ENCODE measurements around the gene KPNB1.

Gene KPNB1

GRCh38 chr17:47638903-47639302 is 10.8 kb upstream of the KPNB1 start:
- DNase-seq, result no peak

GRCh38 chr17:47640076-47640475 is 9.6 kb upstream of the KPNB1 start:
- DNase-seq, result no peak

GRCh38 chr17:47641202-47641601 is 8.5 kb upstream of the KPNB1 start:
- DNase-seq, result no peak

GRCh38 chr17:47643116-47643515 is 6.6 kb upstream of the KPNB1 start:
- no peak for DNase-seq

- no peak for DNase-seq
Observed at GRCh38 chr17:47644324-47644723, 5.4 kb upstream of the KPNB1 start.

- no peak for DNase-seq
Observed at GRCh38 chr17:47649972-47650524, 329 bp downstream of the KPNB1 start.

- peak; percentile 95 for DNase-seq
Observed at GRCh38 chr17:47650525-47651522, 1.1 kb downstream of the KPNB1 start.

GRCh38 chr17:47651704-47652103 is 2.0 kb downstream of the KPNB1 start:
- DNase-seq, result no peak

- no peak for DNase-seq
Observed at GRCh38 chr17:47652570-47652969, 2.9 kb downstream of the KPNB1 start.

- DNase-seq, result no peak
Observed at GRCh38 chr17:47653442-47653841, 3.7 kb downstream of the KPNB1 start.

GRCh38 chr17:47654991-47655390 is 5.3 kb downstream of the KPNB1 start:
- DNase-seq, result no peak

- DNase-seq, result no peak
Observed at GRCh38 chr17:47660064-47660492, 10.4 kb downstream of the KPNB1 start.

- DNase-seq, result peak; percentile 72
Observed at GRCh38 chr17:47663912-47664623, 14.3 kb downstream of the KPNB1 start.

GRCh38 chr17:47664624-47664941 is 14.9 kb downstream of the KPNB1 start:
- DNase-seq, result no peak

- no peak for DNase-seq
Observed at GRCh38 chr17:47665655-47666054, 15.9 kb downstream of the KPNB1 start.

GRCh38 chr17:47669081-47669480 is 19.4 kb downstream of the KPNB1 start:
- no peak for DNase-seq

GRCh38 chr17:47670064-47670463 is 20.3 kb downstream of the KPNB1 start:
- DNase-seq, result no peak

GRCh38 chr17:47674499-47674898 is 24.8 kb downstream of the KPNB1 start:
- no peak for DNase-seq

- no peak for DNase-seq
Observed at GRCh38 chr17:47675380-47676198, 25.9 kb downstream of the KPNB1 start.

GRCh38 chr17:47676199-47676472 is 26.4 kb downstream of the KPNB1 start:
- no peak for DNase-seq

GRCh38 chr17:47676510-47677165 is 26.9 kb downstream of the KPNB1 start:
- no peak for DNase-seq

GRCh38 chr17:47678196-47678595 is 28.5 kb downstream of the KPNB1 start:
- no peak for DNase-seq

- DNase-seq, result no peak
Observed at GRCh38 chr17:47682138-47682537, 32.4 kb downstream of the KPNB1 start.
